22Rv1 (cell line): ENCODE measurements around the gene SLC25A42.
"Not testable (repeated sequence)": the region's sequence is repeated elsewhere in the genome, so short reads cannot be mapped to it uniquely, and the experiment has no call there.

ENCODE experiments used
- H3K27ac ChIP-seq: fragments of 450-650 bp; 2 replicates; pipeline ENCODE4 v1.5.1; 2017
- CTCF ChIP-seq: fragments of 450-650 bp; IDR thresholded peaks from 2 replicates; pipeline ENCODE4 v1.5.1; 2017; ENCODE audit warnings: mild to moderate bottlenecking
- ZFX ChIP-seq: fragments of 450-650 bp; IDR thresholded peaks from 2 replicates; pipeline ENCODE4 v1.6.1; 2017; ENCODE audit warnings: antibody characterized with exemption, borderline replicate concordance

The SLC25A42 gene

GRCh38 chr19:19103167-19103566, 39.4 kb downstream of the SLC25A42 start:
- TF ChIP-seq ZFX (no peak), CTCF (no peak)
- no peak overlapping the region for H3K27ac ChIP-seq

GRCh38 chr19:19105365-19106055, 41.7 kb downstream of the SLC25A42 start:
- peak overlapping the region; percentile 12; the same call in 1 of the 2 replicates for H3K27ac ChIP-seq
- TF ChIP-seq ZFX = no peak
- no peak for TF ChIP-seq CTCF

- no peak overlapping the region for H3K27ac ChIP-seq
- TF ChIP-seq CTCF (no peak), ZFX (no peak)
These were observed 42.3 kb downstream of the SLC25A42 start for GRCh38 chr19:19106056-19106551.

- not testable (repeated sequence) for H3K27ac ChIP-seq
These were observed 43.1 kb downstream of the SLC25A42 start for GRCh38 chr19:19106938-19107337.

GRCh38 chr19:19107654-19108053, 43.9 kb downstream of the SLC25A42 start:
- H3K27ac ChIP-seq = no peak overlapping the region

GRCh38 chr19:19109601-19110000, 45.8 kb downstream of the SLC25A42 start:
- TF ChIP-seq ZFX (no peak), CTCF (no peak)
- no peak overlapping the region for H3K27ac ChIP-seq

More at GRCh38 chr19:19107654-19108053, 43.9 kb downstream of the SLC25A42 start:
- TF ChIP-seq CTCF (no peak), ZFX (no peak)

- H3K27ac ChIP-seq = no peak overlapping the region
These were observed 46.8 kb downstream of the SLC25A42 start for GRCh38 chr19:19110410-19111135.

More at GRCh38 chr19:19110410-19111135, 46.8 kb downstream of the SLC25A42 start:
- TF ChIP-seq CTCF (no peak), ZFX (no peak)
